ENCODE measurements around the gene MIEF2.

Gene MIEF2

DNA sequence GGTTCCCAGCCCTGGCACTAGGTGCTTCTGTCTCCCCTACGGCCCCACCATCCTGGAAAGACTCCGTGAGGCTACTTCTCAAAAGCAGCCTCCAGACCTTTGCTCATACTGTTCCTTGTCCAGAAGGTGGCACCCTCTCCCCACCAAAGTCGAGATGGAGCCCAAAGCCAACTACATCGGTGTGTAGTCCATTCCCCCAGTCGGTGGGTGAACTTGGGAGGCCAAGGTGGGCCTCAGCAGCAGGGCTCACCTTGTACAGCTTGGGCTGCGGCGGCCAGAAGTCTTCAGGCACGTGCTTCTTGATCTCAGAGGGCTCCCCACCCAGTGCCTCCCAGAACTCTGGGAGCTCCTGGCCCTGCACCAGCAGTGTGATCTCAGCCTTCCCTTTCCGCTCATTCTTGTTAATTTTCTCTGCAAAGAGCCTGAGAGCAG lies 12.1 kb upstream of the MIEF2 start:
- Mint-ChIP-seq H3K9me3 (no peaks in the 10 kb centered on the region), H3K4me1 (peaks cover 4% of the 10 kb centered on the region), H3K27me3 (no peaks in the 10 kb centered on the region), H3K4me3 (no peak overlapping the region), H3K27ac (no peak overlapping the region), H3K36me3 (peaks cover 5% of the 10 kb centered on the region)

DNA sequence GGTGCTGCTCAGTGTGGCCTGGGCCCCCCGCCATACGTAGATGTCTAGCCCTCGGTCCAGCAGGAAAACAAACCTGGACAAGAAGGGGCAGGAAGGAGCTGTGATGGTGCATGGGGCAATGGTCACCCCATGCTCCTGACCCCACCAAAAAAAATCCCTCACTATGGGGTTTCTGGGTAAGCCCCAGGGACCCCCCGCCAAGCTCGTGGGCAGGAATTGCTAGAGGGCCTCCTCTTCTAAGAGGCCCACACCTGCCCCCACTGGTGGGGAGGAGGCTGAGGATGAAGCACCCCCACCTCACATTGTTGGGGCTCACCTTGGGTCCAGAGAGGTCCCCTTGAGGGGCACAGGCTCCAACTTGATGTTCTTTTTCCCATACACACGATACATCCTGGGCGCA lies 11.7 kb upstream of the MIEF2 start:
- Mint-ChIP-seq H3K4me3 (no peak overlapping the region), H3K9me3 (no peaks in the 10 kb centered on the region), H3K4me1 (peaks cover 4% of the 10 kb centered on the region), H3K27me3 (no peaks in the 10 kb centered on the region), H3K27ac (no peak overlapping the region), H3K36me3 (peaks cover 5% of the 10 kb centered on the region)

DNA sequence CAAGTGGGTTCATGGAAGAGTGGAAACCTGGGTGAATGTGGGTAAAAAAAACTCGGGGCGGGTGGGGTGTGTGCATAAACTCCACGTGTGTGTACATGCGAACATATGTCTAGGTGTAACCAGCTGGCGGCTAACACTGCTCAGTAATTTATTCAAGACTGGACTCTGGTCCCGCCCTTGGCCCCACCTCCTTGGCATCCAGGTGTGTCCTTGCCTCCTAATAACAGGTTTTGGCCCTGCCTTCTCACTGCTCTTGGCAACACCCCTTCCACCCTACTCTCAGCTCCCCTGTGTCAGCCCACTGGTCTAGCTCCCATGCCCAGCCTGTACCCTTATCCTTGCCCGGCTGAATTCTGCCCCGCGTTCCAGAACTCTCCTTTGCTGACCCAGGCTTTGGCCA lies 10.2 kb upstream of the MIEF2 start:
- Mint-ChIP-seq H3K36me3 (peaks cover 5% of the 10 kb centered on the region), H3K27ac (no peak overlapping the region), H3K4me3 (no peak overlapping the region), H3K9me3 (no peaks in the 10 kb centered on the region), H3K4me1 (peaks cover 4% of the 10 kb centered on the region), H3K27me3 (no peaks in the 10 kb centered on the region)

DNA sequence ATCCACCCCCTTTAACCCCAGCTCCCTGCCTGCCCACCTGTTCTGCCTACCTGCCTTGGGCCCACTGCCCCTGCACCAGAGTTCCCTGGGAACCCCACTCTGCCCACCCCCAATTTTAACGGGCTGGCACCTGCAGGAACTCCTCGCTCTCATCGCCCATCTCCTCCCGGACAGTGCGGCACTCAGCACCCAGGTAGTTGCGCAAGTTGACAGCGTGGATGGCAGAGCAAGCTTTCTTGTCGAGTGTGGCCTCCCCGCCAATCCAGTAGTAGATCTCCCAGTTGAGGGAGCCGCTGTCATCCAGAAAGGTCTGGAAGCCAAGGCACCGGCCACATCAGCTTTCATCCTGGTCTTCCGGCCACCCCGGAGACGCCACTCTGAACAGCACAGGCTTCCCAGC lies 9.8 kb upstream of the MIEF2 start:
- no peaks in the 10 kb centered on the region for H3K27me3 Mint-ChIP-seq
- peaks cover 4% of the 10 kb centered on the region for H3K4me1 Mint-ChIP-seq
- no peak overlapping the region for H3K4me3 Mint-ChIP-seq
- no peak overlapping the region for H3K27ac Mint-ChIP-seq
- H3K36me3 Mint-ChIP-seq = peaks cover 3% of the 10 kb centered on the region
- H3K9me3 Mint-ChIP-seq = no peaks in the 10 kb centered on the region

DNA sequence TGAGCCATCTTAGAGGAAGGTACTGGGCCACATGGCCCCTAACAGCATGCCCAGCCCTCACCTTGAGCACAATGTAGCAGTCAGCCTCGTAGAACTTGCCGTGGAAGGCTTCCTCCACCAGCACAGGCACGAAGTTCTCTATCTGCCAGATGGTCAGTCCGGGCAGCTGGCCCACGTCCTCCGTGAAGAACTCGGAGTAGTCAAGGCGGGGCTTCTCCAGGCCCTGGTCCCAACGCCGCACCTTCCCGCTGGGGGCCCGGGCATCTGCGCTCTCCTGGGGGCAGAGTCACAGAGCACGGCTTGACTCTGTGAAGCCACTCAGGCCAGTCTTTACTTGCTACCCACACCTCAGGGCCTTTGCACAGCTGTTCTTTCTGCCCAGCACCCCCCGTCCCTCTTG lies 9.3 kb upstream of the MIEF2 start:
- H3K4me3 Mint-ChIP-seq = no peak overlapping the region
- no peaks in the 10 kb centered on the region for H3K9me3 Mint-ChIP-seq
- H3K4me1 Mint-ChIP-seq = peaks cover 8% of the 10 kb centered on the region
- no peak overlapping the region for H3K27ac Mint-ChIP-seq
- no peaks in the 10 kb centered on the region for H3K27me3 Mint-ChIP-seq
- H3K36me3 Mint-ChIP-seq = peaks cover 3% of the 10 kb centered on the region

DNA sequence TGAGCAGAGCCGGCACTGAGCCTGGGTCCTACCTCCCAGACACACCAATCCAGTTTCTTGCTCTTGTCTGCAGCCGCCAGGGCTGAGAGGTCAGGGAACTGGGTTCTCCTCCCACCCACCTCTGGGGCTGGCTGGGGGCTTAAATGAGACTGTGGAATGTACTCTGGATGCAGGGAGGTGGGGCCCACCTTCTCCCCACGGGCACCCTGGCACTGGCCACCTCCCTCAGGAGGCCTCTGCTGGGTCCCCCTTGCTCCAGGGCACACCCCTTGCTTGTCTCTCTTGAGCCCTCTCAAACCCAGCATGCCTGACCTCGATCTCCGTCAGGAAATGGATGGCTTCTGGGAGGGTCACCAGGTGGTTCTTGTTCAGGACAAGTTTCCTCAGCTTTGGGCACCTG lies 8.3 kb upstream of the MIEF2 start:
- Mint-ChIP-seq H3K9me3 (no peaks in the 10 kb centered on the region), H3K36me3 (peaks cover 3% of the 10 kb centered on the region), H3K27ac (no peak overlapping the region), H3K4me1 (peaks cover 18% of the 10 kb centered on the region), H3K4me3 (no peak overlapping the region), H3K27me3 (no peaks in the 10 kb centered on the region)

DNA sequence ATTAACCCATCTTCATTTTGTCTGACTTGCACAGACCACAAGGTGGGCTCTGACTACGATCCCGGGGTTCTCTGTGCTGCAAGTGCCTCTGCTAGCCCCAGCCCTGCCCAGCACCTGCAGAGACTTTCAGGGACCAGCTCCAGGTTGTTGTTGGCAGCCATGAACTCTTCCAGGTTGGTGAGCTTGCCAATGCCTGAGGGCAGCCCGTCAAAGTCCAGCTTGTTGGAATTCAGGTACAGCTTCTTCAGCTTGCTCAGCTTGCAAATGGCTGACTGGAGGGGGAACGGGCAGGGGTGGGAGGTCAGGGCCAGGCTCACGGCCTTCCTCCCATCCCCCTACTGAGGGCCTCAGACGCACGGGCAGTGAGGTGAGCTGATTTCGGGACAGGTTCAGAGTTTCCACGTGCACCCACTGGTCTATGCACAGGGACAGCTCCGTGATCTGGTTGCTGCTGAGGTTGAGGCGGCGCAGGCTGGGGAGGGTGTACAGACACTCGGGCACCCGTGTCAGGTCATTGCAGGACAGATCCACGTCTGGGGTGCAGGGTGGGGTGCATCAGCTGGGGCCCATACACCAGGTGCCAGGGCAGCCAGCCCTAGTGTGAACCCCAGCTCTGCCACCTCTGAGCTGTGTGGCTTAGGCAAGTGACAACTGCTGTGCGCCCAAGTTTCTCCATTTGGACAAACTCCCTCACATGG lies 7.1 kb upstream of the MIEF2 start:
- H3K36me3 Mint-ChIP-seq = no peaks in the 10 kb centered on the region
- no peaks in the 10 kb centered on the region for H3K27me3 Mint-ChIP-seq
- H3K4me1 Mint-ChIP-seq = peaks cover 19% of the 10 kb centered on the region
- no peak overlapping the region for H3K4me3 Mint-ChIP-seq
- H3K27ac Mint-ChIP-seq = no peak overlapping the region
- H3K9me3 Mint-ChIP-seq = no peaks in the 10 kb centered on the region

DNA sequence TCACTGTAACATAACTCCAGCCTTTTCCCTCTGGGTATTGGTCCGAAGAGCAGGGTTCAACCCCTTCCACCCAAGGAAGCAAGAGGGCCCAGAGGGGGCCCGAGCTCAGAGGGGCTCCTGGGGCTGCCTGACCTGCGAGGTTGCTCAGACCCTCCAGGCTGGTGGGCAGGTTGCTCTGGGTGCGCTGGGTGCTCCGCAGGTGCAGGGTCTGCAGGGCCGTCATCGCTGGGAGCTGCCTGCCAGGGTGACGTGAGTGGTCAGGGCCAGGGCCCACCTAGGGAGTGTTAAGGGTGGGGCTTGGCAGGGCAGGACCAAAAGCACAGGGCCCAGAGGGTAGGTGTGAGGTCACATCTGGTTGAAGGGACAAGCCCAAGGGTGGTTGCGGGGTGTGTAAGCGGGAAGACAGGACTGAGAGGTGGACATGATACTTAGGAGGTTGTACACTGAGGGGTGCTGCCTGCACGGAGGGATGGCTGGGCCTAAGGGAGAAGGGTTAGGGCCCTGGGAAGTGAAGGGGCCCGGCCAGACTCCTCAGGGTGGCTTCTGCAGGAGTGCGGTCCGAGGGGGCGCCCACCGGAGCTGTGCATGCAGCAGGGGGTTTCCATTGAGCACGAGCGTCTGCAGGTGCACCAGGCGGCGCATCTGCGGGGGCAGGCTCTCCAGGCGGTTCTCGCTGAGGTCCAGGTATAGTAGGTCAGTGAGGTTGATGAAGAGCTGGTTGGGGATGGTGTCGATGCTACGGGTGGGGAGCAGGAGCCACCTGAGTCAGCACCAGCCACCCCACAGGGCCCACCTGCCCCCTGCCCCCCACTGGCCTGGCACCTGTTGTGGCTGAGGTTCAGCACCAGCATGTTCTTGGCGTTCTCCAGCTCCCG lies 6.3 kb upstream of the MIEF2 start:
- H3K36me3 Mint-ChIP-seq = no peaks in the 10 kb centered on the region
- H3K9me3 Mint-ChIP-seq = no peaks in the 10 kb centered on the region
- H3K27me3 Mint-ChIP-seq = no peaks in the 10 kb centered on the region
- H3K27ac Mint-ChIP-seq = no peak overlapping the region
- H3K4me1 Mint-ChIP-seq = peaks cover 19% of the 10 kb centered on the region
- no peak overlapping the region for H3K4me3 Mint-ChIP-seq

DNA sequence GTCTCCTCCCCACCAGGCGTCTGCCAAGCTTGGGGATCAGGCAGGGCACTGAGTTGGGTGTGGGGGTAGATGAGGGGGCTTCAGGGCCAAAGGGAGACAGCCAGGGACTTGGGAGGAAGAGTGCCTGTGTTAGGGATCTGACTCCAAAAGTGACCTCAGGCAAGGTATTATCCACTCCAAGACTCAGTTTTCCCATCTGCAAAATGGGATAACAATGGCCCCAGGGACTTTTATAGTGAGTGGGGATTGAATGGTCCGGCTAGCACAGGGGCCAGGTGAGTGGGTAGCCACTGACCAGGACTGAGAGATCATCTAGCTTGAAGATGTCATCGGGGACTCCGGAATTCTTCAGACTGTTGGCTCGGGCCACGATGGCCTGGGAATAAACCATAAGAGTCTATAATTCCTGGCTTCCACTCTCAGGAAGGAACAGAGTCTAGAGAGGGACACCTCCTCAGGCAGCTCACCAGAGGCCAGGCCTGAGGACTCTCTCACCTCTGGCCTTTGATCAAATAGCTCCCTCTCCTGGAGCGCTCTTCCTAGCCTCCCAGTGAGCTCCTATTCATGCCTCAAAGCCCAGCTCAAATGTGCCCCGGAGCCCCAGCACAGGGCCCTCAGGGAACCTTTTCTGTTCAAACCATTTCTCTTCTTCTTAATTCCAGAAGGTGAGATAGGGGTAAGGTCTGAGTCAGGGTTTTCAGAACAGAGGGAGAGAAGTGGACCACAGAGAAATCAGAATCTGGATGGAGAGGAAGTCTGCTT lies 5.4 kb upstream of the MIEF2 start:
- no peaks in the 10 kb centered on the region for H3K9me3 Mint-ChIP-seq
- H3K27ac Mint-ChIP-seq = no peak overlapping the region
- H3K27me3 Mint-ChIP-seq = no peaks in the 10 kb centered on the region
- peaks cover 25% of the 10 kb centered on the region for H3K4me1 Mint-ChIP-seq
- H3K36me3 Mint-ChIP-seq = no peaks in the 10 kb centered on the region
- H3K4me3 Mint-ChIP-seq = no peak overlapping the region

DNA sequence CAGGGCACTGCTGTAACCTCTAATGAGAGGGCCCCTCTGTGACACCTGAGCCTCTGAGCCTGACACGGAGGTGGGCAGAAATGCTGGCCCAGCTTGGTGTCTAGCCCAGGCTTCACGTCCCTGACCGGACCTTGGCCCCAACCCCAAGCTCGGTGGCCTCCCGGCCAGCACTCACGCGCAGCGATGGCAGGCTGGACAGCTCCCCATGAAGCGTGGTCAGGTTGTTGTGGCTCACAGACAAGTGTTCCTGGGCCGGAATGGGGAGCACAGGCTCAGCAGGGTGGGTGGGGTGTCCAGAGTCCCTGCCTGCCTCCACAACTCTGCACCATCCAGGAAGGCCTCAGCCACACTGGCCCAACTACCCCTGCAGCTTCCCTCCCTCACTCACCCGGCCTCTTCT lies 4.1 kb upstream of the MIEF2 start:
- Mint-ChIP-seq H3K27me3 (no peaks in the 10 kb centered on the region), H3K4me1 (peaks cover 28% of the 10 kb centered on the region), H3K27ac (no peak overlapping the region), H3K9me3 (no peaks in the 10 kb centered on the region), H3K36me3 (no peaks in the 10 kb centered on the region), H3K4me3 (no peak overlapping the region)

DNA sequence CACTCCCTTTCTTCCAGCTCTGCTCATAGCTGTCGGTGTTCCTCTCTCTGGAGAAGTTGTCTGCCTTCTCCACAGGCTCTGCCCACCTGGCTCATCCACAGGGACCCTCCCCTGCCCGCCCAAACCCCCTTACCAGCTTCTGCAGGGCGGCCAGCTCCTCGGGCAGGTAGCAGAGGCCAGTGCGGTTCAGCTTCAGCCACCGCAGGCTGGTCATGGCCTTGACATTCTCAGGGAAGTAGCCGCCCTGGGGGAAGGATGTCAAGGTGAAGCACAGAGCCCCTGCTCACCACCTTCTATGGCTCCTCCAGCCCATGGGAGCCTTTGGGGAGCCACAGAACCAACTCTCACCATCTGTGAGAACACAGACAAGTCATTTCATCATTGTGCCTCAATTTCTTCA lies 3.7 kb upstream of the MIEF2 start:
- Mint-ChIP-seq H3K27ac (peak overlapping the region; percentile 23), H3K4me1 (peaks cover 32% of the 10 kb centered on the region), H3K36me3 (no peaks in the 10 kb centered on the region), H3K9me3 (no peaks in the 10 kb centered on the region), H3K4me3 (peak overlapping the region; percentile 99), H3K27me3 (no peaks in the 10 kb centered on the region)

DNA sequence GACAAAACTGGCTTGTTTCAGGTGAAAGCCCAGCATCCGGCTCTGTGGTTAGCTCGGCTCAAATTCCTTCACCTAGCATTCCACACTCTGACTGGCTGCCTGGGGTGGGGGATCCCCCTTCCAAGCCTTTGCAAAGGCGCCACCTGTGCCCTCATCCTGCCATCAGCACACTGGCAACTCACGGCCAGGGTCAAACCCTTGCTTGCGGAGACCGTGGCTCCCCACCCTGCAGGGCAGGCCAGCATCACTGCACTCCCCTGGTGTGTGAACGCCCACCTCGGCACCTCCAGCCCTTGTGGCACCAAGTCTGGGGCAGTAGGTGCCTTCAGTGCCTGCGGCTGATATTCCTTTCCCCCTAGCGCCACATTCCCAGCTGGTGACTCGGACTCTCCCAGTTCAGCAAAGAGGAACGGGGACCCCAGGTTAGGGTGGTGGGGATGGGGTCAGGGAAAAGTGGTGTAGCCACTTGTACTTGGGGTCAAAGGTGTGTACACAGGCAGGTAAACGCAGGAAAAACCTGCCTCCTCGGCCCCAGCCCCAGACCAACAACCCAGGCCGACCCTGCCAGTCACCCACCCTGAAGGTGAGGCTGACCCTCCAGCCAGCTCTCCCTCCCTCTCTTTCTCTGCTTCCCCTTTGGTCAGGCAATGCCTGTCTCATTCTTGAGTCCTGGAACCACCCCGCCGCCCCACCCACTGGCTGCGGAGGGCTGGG lies 3.0 kb upstream of the MIEF2 start:
- H3K4me3 Mint-ChIP-seq = peak overlapping the region; percentile 99
- peak overlapping the region; percentile 95 for H3K27ac Mint-ChIP-seq
- no peaks in the 10 kb centered on the region for H3K9me3 Mint-ChIP-seq
- H3K36me3 Mint-ChIP-seq = no peaks in the 10 kb centered on the region
- peaks cover 36% of the 10 kb centered on the region for H3K4me1 Mint-ChIP-seq
- H3K27me3 Mint-ChIP-seq = no peaks in the 10 kb centered on the region

DNA sequence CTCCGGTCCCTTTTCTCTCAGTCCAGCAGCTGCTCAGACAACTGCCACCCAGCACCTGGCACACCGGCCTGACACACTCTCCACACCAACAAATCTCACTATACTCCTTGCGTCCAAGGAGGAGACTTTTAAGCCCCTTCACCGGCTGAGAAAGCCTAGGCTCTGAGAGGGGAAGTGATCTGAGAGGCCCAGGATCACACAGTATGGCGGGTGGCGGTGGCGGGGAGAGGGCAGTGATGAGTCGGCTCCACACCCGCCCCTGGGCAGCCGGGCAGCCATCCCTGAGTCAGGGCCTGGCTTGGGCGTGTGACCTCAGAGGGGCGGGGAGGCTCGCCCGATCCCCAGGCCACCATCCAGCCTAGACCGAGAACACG lies 2.5 kb upstream of the MIEF2 start:
- peaks cover 36% of the 10 kb centered on the region for H3K4me1 Mint-ChIP-seq
- no peaks in the 10 kb centered on the region for H3K9me3 Mint-ChIP-seq
- no peaks in the 10 kb centered on the region for H3K27me3 Mint-ChIP-seq
- peak overlapping the region; percentile 95 for H3K27ac Mint-ChIP-seq
- no peaks in the 10 kb centered on the region for H3K36me3 Mint-ChIP-seq
- peak overlapping the region; percentile 99 for H3K4me3 Mint-ChIP-seq

DNA sequence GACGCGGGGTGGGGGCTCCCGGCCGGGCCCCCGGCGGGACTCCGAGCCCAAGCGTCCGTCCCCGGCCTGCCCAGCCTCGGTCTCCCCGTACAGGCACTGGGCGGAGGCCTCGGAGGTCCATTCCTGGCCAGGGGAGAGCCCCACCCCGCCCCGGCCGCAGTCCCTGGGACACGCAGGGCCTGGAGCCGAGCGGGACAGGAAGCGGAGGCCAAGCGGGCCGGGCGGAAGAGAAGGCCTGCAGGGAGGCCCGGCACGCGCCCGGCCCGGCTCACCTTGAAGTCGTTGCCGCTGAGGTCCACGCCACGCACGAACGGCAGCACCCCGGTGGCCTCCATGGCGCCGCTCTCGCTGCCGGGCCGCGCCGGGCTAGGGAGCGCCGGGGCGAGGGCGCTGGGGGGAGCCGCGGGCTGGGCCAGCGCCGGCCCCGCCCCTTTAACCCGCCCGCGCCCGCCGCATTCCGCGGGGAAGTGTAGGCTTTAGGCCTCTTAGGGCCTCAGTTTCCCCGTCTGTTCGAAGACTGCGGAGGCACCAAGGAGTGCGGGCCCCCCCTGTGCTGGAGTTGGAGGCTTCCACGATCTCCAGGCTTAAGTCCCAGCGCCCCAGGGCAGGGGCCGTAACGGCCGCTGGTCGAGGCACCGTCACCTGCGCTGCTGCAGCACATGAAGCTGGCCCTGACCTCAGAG lies 2.0 kb upstream of the MIEF2 start, which contains the start of gene FLII:
Gene FLII (minus strand): TSS at position 383 of the 683 bp plus-strand sequence. CDS start 48 bp downstream, at position 335.
- peak within 1 kb of the TSS; percentile 99 for H3K4me3 Mint-ChIP-seq
- H3K27ac Mint-ChIP-seq = peak within 1 kb of the TSS; percentile 95
- no peaks in the 10 kb centered on the region for H3K36me3 Mint-ChIP-seq
- H3K9me3 Mint-ChIP-seq = no peaks in the 10 kb centered on the region
- peaks cover 36% of the 10 kb centered on the region for H3K4me1 Mint-ChIP-seq
- H3K27me3 Mint-ChIP-seq = no peaks in the 10 kb centered on the region
